ENCODE measurements around the gene EXOSC9.
A peak's percentile ranks its signal among the peaks of the same experiment; 100 is the strongest.
"Not testable (repeated sequence)": the region's sequence is repeated elsewhere in the genome, so short reads cannot be mapped to it uniquely, and the experiment has no call there.

Gene EXOSC9, protein sequence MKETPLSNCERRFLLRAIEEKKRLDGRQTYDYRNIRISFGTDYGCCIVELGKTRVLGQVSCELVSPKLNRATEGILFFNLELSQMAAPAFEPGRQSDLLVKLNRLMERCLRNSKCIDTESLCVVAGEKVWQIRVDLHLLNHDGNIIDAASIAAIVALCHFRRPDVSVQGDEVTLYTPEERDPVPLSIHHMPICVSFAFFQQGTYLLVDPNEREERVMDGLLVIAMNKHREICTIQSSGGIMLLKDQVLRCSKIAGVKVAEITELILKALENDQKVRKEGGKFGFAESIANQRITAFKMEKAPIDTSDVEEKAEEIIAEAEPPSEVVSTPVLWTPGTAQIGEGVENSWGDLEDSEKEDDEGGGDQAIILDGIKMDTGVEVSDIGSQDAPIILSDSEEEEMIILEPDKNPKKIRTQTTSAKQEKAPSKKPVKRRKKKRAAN

DNA sequence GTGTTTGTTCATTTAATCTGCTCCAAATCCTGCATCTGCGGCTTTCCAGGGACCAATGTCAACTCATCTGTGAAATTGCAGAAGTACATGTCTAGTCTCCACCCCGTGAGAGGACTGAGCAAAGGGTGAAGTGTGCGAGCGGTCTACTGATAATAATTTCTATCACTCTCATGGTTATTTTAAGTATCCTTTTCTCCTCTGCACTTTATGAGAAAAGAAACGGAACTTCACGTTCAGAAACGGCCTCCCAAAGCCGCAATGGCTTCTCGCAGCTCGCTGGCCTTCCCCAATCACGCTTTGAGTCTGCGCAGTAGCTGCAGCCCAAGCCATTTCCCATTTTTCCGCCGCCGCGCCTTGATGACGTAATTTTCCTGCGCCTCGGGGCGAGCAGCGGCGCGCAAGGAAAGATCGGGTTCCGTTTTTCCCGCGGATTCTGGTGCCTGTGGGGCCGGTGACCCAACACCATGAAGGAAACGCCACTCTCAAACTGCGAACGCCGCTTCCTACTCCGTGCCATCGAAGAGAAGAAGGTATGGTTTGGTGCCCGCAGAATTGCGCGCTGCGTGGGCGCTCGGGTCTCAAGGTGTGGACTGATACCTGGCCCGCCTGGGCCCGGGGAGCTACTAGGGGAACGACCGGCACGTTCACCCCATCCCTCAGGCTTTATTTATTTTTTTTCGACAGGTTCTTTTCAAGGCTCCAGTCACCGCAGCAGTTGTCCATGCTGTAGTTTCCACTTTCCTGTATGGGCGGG, at the start of gene EXOSC9:
TSS of gene EXOSC9 (plus strand) at position 363 of the 754 bp plus-strand sequence. CDS start at position 465, 102 bp downstream.
- peak; percentile 74 for DNase-seq

DNA sequence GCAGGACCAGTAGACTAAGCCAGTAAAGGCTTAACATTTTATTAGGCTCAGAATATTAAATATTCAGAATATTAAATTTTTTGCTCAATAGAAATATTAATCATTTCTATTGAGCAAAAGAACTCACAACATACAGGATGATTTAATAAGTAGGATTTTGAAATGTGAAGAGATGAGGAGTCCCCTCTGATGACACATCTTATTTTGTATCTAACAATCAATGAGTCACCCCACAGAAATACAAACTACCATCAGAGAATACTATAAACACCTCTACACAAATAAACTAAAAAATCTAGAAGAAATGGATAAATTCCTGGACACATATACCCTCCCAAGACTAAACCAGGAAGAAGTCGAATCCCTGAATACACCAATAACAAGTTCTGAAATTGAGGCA, 49.0 kb upstream of the EXOSC9 start:
- DNase-seq: not testable (repeated sequence)

DNA sequence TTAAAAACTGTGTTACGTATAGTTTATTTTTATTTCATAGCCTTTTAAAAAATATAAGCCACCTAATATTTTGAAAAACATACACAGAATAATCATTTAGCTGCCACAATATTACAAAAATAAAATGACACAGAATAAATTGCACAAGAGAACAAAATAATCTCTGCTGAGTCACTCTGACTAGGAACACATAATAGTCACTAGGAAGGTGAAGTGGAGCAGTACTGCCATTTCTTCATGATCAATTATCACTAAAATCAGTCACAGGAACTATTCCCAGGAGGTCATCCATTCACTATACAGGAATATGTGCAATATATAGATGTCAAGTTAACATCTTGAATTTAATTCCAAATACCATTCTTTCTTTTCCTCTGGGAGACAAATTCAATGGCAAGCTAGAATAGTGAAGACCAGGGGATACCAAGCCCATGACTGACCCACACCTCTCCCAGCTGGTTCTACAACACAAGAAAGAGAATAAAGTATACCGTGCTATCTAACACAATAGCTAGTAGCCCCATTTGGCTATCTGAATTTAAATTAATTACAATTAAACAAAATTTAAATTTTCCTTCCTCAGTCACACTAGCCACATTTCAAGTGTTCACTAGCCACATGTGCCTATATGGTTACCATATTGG, 42.1 kb upstream of the EXOSC9 start:
- DNase-seq: no peak

GRCh38 chr4:121760205-121760604, 40.9 kb upstream of the EXOSC9 start:
- DNase-seq: no peak

DNA sequence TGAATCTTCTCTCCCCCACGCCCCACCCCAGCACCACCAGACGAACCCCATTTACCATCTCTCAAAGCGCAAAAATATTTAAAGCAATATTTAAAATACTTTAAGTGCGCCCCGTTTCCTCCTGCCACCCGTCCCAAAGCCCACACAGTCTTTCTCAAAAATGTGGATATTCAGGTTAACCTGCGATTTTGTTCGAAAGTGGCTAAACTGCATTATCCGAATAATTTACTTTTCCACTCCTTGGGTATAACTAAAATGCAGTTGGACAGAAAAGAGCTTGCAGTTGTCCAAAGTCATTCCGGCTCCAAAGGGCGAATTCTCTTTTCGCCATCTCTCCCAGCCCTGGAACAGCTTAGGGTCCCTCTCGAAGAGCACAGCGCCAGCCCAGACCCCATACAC, 36.8 kb upstream of the EXOSC9 start:
- DNase-seq: no peak

DNA sequence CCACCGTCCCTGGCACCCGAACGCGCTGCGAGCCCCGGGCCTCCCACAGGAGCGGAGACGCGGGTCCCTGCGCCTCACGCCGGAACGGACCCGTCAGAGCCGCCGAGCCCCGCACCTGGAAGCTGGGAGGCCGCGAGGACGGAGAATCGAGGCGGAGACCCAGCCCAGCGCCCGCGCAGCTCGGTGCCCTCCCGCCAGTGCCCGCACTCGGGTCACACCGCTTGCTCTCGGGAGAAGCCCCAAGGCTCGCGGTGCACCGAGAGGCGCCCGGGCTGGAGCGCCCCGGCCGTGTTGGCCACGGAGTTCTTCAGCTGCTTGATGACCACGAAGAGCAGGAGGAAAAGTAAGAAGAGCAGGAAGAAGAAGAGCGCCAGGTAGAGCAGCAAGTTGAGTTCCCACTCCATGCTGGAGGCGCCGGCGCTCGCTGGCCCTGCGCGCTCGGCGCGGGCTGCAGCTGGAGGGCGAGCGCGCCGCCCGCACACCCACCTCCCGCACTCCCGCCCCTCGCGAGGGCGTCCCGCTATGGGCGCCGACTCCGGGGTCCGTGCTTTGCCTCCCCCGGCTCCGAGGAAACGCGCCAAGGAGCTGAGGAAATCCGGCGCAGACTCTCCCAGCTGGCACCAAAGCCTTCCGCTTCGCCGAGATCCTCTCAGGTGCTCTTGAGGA, 36.3 kb upstream of the EXOSC9 start, which contains the start of gene SMIM43:
TSS of gene SMIM43 (minus strand) at position 463 of the 666 bp plus-strand sequence. CDS start at position 404, 59 bp downstream.
- DNase-seq: peak; percentile 8

DNA sequence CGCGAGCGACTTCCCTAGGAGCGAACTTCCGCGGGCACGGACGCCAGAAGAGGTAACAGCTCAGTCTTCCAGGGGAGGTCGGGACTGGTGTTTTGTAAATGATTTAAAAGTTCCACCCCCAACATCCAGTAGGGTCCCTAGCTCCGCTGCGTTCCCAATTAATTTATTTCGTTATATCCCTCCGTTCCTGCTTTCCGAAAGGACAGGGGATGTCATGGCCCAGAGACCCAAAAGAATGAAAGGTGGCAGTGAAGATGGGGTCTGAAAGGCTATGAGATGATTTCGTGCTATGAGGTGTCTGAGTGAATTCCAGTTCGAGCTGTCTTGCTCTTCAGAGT, 35.8 kb upstream of the EXOSC9 start:
- no peak for DNase-seq

- DNase-seq: no peak
Observed at GRCh38 chr4:121765971-121766538, 35.1 kb upstream of the EXOSC9 start.

GRCh38 chr4:121767166-121767565, 34.0 kb upstream of the EXOSC9 start:
- no peak for DNase-seq

DNA sequence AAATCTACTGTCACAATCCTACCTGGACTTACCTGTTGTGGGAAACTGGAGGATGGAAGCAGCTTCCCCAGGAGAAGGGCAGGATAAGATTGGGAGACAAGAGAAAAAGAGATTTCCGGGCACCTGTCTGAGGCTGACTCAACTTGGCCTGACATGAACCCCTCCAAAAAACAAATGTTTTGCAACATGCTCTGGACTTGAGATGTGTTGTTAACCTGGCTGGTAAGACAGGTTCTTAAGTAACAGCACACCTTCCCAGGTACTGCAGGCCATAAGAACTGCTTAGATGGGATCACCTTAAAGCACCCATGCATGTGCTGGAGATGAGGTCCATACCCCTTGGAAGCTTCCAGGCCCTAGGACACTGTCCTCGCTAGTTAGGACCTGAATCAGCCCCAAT, 31.8 kb upstream of the EXOSC9 start:
- no peak for DNase-seq

DNA sequence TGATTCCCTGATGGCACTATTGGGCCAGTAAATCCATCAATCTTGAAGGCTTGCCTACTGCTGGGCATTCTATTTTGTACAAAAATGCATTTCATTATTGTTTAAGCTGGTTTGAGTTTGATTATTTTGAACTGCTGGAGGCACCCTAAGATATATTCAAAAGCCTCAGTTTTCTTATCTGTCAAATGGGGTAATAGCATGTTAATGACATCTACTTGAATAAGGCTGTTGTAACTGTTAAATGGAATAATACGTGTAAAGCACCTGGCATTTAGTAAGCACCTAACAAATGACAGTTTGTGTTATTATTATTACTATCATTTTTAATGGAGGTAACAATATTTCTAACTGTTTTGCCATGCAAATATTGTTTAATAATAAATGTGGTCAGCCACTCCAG, 29.3 kb upstream of the EXOSC9 start:
- DNase-seq: no peak

DNA sequence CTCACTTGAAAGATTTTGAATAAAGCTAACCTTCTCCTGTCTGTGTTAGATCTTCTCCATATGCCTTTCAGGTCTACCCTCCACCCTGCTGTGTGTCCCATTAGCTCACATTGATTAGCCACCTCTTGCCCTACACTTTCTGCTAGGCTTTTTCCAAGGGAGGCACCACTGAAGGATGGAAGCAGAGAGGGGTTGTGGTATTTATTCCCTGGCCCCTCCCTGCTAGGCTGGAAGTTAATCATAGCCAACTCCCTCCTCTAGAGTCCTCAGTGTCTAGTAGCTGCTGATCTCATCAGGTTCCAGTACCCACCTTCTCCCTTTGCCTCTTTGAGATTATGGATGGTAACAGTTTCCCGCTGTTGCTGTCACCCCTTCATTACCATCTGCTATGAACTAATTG, 27.2 kb upstream of the EXOSC9 start:
- no peak for DNase-seq

DNA sequence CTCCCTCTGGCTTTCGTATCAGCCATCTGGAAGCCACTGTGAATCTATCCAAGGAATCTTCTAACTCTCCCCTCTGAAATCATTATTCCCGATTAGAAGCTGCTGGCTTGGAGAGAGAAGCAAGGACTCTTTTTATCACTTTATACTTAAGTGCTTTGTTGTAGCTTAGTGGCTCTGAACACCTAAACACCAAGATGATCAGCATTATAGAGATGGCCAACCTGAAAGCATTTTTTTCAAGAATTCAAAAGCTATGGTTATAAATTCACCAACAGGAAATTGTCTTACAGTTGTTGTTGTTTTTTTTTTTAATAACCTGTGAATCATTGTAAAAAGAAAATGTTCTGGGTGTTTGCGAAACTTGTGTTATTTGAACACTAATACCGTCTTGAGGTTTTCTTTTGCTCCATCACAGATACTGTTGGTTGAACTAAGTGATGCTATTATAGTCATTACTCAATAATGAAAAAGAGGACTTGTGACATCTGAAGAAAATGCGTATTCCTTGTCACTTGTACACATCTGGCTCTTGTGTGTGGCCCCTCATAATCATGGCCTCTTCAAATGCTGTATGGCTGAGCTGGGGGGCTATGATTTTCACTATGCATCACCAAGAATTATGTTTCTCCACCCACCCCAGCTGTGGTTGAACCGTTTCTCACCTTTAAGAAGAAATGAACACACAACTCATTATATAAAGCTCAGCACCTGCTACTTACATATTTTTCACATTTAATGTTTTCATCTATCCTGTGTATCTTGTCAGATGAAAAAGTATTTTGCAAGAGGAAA, 24.3 kb upstream of the EXOSC9 start:
- no peak for DNase-seq

GRCh38 chr4:121777625-121778024, 23.5 kb upstream of the EXOSC9 start:
- DNase-seq: peak; percentile 4

DNA sequence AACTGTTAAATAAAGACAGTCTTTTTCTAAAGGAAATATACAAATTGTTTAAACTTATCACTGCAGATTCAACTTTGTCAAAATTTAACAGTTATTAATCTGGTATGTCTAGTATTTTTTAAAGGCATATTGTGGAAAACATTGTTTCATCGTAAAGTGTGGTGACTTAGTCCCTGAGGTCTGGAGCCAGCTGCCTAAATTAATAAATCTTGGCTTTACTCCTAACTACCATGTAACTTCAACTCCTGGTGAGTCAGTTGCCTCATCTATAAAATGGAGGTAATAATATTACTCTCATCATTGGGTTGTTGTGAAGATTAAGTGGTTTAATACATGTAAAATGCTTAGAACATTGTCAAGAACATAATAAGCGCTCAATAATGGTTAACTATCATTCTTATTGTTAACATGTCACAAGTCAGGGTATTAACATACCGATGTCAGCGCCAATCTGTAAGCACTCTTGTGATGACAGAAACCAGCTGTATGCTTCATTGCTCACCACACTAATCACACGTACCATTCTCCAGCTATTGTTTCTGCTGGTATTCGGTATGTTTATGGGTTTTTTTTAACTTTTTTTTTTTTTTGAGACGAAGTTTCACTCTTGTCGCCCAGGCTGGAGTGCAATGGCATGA, 22.0 kb upstream of the EXOSC9 start:
- no peak for DNase-seq

GRCh38 chr4:121783210-121783609, 17.9 kb upstream of the EXOSC9 start:
- DNase-seq: no peak

DNA sequence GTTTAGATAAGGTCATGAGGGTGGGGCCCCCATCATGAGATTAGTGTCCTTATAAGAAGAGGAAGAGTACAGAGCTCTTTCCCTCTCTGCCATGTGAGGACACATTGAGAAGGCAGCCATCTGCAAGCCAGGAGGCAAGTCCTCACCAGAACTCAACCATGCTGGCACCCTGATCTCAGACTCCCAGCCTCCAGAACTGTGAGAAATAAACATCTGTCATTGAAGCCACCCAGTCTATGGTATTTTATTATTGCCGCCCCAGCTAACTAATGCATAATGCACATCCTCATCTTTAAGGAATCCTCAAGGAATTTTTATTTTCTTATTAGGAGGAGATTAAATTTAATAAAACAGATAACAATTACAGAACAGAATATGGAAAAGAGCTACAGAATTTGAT, 16.7 kb upstream of the EXOSC9 start:
- no peak for DNase-seq

DNA sequence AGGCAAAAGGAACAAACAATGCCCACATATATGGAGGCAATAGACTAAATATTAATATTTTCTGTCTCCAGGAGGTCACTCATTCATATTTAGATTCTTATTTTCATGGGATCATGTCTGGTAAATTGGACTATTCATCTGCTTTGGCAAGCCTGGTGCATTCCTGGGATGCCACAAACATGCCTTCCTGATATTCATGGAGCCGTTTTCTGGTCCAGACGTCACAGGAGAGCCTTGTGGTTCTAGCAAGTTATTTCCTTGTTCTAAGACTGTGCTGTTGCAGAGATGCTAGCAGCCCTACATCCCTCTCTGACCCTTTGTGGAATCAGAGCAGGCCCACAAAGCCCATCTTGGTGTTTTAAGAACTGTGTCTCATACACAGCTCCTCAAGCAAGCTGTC, 16.1 kb upstream of the EXOSC9 start:
- no peak for DNase-seq

DNA sequence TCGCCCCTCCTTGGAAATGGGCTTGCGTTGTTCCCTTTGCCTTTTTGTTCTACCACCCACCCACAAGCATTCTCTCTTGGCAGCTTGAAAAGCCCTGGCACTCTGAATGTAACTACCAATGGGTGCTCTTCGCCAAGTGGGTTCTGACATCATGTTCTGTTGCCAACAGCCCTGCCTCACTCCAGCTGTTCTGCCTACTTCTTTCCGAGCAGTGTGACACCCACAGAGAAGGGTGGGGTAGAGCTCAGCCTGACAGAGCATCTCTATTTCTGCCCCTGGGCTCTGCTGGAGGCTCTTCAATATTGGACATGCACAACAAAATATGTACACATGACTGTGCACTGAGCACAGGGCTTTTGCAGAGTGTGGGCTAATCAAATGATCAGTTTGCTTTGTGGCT, 15.6 kb upstream of the EXOSC9 start:
- no peak for DNase-seq

DNA sequence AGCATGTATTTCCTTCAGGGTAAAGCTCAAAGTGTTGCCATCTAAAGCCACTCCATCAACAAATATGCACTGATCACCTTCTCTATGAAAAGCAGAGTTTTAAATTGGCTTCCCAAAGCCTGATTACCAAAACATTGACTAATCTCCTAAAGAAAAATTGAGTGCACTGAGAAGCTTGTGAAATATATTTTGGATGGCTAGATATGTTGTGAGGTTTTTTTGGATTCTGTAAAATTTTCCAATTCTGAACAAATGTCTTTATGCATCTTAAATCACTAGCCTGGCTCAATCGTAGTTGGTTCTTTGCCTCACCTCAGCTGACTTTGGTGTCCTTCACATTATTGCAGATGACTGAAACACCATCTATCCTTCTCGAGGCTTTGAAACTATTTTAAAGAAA, 14.9 kb upstream of the EXOSC9 start:
- no peak for DNase-seq

- no peak for DNase-seq
Observed at GRCh38 chr4:121788896-121789295, 12.2 kb upstream of the EXOSC9 start.
